ENCODE results near the gene PDLIM4.

PDLIM4 gene

DNA sequence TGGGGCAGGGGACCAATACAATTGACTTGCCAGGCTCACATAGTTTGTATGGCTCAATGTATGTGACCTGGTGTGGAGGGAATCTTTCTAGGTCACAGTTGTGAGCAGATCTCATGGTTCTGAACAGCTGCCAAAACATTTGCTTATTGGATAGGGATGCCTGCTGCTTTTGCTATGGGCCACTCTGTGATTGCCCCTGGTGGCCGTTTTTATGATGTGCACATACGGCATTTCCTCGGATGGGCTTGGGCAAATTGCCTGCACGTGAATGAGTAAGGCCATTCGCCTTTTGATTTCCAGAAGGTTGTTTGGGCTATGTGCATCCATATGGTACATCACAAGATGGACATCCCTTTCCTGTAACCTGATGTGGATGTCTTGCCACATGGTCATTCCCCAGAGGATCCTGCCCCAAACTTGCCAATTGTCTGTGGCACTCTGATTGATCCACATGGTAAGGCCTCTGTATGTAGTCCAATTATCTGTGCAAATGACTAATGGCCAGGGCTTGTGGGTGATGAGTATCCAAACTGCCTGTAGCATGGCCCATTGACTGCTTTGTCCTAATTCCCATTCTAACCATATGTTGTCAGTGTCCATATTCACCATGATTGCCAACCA lies 26.0 kb downstream of the PDLIM4 start:
- DNase-seq (ENCODE audit: low spot score), result peak; percentile 70

DNA sequence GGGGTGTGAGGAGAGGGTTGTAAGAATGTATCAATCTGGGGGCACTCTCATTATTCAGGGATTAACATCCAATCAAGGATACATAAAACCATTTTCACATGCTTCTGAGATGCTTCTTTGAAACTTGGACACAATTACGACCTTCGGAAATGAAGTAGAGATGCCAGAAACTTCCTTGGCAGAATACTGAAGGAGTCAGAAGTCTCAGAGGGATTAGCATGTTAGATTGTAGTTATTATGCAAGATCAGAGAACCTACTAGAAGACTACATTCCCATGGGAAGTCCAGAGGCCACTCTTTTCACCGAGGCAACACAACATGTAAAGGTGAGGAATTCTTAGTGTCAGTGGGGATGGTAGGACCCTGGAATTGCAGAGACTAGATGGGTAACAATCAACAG lies 31.6 kb downstream of the PDLIM4 start:
- no peak for DNase-seq (ENCODE audit: low spot score)

DNA sequence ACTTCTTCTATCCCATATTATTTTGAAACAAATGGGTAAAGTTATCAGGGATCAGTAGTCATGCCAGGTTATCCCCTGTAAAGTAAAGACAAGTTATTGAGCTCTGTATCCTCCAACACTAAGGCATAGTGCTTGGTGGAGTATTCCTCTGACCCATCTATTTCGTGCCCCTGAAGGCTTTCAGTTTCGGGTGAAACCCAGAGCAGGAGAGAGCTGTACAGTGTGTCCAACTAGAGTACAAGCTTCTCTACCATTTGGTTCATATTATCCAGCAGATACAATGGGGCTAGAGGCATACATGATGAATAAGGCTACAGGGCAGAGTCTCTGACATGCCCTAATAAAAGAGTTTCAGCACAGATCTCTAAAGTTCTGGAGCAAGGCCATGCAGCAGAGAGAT lies 33.5 kb downstream of the PDLIM4 start:
- DNase-seq (ENCODE audit: low spot score), result no peak

DNA sequence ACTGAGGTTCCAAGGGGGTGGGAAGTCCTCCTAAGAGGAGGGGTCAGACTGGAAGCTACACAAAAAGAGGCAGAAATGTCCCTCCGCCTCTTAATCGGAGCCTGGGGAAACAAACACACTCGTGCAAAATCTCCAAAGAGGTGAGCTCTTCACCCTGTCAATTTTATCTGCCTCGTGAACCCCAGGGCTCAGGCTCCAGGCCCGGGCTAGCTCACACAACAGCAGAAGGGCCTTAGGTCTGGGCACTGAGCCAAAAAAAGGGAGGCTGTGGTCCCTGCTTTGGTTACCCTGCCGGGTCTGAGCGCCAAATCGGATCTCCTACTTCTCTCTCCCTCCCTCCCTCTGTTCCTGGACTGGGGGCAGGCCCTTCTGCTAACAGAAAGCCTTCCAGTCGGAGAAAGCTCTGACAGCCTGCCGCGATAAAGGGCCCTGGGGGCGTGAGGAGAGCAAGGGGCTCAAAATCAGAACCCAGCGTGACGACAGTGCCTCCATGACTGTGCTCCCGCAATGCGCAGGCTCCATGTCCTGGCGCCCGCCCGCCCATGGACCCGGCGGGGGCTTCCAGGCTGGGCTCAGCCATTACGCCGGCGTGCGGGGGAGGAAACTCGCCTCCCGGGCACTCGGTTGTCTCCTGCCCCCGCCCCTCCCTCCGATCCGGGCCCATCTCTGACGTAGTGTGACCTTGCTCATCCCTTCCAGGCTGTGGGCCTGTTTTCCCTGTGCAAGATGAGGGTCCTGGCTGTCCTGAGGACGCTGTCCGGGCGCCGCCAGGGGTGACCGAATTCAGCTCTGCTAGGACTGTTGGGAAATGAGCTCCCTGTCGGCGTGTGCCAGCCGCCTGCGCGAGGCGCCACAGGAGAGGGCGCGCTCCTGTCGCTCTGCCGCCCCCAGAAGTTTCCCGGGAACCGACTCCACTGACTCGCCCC lies 35.8 kb downstream of the PDLIM4 start:
- peak; percentile 84 for DNase-seq (ENCODE audit: low spot score)

DNA sequence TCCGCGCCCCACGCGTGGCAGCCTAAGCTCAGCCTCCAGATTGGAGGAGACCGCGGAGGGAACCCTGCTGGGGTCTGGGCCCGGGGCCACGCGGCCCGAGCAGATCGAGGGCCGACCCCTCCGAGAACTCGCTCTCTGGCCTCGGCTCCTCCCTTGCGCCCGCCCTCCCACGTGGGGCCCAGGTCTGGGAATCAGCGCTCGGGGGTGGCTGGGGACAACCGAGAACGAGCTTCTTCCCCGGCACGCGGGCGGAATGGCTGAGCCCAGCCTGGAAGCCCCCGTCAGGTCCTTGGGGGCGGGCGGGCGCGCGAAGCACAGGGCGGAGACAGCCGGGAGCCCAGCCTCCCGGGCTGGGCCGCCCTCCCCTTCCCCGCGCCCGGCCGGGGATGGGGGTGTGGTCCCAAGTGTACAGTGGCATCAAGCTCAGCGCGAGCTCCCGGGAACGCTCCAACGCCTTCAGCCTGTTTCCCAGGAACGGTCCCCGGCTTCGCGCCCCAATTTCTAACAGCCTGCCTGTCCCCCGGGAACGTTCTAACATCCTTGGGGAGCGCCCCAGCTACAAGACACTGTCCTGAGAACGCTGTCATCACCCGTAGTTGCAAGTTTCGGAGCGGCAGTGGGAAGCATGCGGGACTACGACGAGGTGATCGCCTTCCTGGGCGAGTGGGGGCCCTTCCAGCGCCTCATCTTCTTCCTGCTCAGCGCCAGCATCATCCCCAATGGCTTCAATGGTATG lies 36.7 kb downstream of the PDLIM4 start, which contains the start of gene SLC22A4:
TSS of gene SLC22A4 (plus strand) at position 403 of the 736 bp plus-strand sequence. CDS start at position 626, 223 bp downstream.
- DNase-seq (ENCODE audit: low spot score), result peak; percentile 92

DNA sequence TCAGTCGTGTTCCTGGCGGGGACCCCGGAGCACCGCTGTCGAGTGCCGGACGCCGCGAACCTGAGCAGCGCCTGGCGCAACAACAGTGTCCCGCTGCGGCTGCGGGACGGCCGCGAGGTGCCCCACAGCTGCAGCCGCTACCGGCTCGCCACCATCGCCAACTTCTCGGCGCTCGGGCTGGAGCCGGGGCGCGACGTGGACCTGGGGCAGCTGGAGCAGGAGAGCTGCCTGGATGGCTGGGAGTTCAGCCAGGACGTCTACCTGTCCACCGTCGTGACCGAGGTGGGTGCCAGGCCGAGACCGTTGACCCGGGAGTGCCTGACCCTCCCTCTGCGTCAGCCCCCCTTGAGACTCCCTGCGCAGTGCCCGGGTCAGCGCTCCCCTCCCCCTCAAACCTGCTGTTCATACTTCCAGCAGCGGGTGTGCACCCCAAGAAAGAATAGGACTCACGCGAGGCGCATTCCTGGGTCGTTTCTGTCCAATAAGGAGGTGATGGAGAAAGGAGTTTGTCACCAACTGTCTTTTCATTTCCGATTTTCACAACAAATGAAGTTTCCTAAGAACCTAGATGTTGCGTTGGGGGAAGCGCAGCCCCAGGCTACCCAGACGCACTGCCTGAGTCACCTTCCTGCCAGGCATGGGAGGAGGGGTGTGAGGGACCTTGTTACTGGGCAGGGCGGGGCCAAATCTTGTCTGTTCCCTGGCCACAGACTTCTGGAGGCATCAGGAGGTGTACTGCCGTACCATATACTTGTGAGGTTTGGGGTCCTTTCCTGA lies 37.4 kb downstream of the PDLIM4 start:
- DNase-seq (ENCODE audit: low spot score), result peak; percentile 87

DNA sequence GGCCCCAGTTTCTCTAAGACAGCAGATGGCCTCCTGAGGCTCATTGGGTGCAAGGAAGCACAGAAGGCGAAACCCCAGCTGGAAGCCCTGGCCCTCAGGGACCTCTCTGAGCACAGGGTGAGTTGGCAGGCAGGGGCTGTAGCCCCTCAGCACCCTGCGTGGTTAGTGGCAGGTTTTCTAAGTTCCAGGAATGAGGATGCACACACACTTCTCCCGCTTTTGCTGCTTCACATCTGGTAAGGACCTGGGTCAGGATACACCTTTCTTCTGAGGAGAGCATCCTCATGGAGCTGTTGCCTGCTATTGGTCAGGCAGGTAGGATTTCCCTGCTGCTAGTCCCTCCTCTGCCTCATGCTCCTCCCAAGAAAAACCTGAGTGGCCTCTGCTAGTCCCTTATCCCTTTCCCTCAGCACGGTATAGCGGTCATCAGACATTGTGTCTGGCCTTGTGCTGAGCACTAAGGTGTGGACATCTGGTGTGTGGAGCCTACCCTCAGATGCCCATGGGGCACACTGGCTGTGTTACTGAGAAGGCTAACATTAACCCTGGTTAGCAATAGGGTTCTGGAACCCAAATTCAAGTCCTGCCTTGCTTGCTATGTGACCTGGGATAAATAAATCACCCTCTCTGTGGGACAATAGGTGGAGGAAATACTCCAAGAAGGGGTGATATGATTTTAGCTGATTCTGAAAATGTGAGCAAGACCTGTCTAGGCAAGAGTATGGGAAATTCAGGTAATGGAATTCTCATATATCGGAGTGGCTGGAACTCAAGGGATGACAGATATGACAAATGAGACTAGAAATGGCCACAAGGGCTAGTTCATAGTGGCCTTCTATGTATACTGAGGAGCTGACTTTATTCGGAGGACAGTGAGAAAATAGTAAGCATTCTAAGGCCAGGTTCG lies 38.3 kb downstream of the PDLIM4 start:
- DNase-seq (ENCODE audit: low spot score), result no peak

DNA sequence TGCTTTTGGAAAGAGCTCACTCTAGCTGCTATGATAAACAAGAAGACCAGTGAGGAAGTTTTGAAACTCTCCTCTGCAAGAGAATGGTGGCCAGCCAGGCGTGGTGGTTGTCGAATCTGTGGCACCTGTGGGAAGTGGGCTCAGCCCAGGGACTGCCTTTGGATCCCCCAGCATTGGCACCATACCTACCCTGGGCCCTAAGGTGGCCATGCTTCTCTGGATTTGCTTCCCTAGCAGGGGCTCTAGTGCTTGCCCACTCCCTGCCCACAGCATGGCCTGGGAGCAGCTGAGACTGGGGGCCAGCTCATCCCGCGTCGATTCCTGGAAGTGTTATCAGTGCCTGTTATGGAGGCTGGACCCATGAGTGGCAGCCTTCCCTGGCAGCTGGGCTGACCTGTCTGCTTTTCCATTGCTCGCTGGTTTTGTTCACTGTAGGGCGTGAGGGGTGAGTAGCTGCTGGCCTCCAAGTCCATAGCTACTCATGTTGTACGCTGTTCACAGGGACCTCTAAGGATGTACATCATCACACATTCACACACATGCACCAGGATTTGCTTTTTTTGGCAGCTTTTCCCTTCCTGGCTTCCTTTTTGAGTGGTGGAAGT lies 39.0 kb downstream of the PDLIM4 start:
- DNase-seq (ENCODE audit: low spot score), result no peak

DNA sequence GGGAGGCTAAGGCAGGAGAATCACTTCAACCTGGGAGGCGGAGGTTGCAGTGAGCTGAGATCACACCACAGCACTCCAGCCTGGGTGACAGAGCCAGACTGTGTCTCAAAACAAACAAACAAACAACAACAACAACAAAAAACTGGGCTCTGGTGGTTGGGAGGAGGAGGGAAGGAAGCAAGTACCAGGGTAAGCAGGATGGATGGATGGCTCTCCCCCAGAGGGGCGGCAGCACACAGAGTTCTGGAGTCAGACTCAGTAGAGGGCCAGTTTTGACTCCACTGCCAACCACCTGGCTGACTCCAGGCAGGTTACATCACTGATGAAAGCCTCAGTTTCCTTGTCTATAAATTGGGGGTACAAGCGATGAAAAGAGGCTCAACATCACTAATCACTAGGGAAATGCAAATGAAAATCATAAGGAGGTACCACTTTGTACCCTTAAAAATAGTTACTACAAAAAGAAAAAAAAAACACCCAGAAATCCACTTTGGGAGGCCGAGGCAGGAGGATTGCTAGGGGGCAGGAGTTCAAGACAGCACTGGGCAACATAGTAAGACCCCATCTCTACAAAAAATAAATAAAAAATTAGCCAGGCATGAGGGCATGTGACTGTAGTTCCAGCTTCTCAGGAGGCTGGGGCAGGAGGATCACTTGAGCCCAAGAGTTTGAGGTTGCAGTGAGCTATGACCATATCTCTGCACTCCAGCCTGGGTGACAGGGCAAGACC lies 39.9 kb downstream of the PDLIM4 start:
- no peak for DNase-seq (ENCODE audit: low spot score)

DNA sequence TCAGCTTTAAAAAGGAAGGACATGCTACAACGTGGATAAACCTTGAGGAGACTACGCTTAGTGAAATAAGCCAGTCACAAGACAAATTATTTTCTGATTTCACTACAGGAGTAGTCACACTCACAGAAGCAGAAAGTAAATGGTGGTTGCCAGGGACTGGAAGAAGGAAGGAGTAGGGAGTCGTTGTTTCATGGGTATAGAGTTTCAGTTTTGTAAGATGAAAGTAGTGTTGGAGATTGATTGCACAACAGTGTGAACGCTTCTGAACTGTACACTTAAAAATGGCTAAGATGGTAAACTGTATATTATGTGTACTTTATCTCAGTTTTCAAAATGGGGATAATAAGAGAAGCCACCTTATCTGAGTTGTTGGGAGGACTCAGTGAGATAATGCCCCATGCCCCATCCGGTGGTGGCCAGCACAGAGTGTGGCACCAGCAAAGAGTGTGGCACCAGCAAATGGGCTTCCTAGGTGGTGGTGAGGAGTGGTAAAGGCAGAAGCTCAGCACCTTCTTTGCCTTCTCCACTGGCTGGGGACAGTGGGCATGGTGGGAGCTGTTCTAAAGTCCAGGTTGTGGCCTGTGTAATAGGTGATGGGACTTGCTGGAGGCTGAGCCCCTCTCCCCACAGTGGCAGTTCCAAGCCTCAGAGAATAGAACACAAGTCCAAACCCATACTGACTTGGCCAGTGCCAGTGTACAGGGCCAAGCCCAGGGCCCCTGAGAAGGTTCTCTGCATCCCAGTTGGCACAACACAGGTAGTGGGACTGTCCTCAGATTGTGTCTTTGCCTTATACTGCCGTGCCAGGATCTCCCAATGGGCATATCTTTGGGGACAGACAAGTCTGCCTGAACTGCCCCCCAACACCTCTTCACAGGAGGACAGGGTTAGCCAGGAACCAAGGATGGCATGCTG lies 41.1 kb downstream of the PDLIM4 start:
- DNase-seq (ENCODE audit: low spot score), result no peak

DNA sequence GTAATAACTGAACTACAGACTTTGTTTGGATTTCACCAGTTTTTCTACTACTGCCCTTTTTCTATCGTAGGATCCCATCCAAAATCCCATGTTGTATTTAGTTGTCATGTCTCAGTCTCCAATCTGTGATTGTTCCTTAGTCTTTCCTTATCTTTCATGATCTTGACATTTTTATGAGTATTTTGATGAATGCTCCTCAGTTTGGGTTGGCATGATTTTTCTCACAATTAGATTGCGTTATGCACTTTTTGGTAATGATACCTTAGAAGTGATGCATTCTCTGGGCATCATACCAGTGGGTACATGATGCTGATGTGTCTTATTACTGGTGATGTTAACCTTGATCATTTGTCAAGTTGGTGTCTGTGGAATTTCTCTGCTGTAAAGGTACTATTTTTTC lies 42.4 kb downstream of the PDLIM4 start:
- no peak for DNase-seq (ENCODE audit: low spot score)

DNA sequence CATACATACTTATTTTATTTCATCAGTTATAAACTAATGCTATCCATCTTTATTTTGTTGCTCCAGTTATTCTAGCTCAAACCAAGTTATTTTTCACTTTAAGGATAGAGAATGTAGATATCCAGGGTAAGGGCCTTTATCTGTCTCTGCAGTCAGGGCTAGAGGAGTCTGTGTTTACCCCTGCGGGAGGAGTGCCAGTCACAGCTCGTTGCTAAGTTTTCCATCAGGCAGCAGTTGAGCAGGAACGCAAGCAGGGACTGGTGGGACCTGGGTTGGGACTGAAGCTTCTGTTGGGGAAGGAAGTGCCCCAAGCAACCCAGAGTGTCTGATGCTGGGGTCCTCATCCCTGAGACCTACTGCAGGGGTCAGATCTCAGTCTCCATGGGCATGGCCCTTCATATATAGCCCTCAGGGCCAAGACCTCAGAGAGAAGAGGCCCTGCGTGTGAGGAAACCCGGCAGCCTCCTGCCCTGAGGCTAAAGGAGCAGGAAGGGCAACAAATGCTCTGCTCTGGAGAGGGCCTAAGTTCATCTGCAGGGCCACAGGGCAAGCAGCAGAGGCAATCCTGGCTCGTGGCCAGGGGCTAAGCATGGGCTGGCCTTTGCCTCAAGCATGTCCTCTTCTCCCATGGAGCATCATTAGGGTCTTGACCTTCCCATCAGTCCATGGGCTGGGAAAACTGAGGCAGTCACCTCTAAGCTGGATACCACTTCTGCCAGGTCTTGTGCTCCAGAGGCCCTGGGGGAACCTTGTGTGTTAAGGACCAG lies 43.3 kb downstream of the PDLIM4 start:
- no peak for DNase-seq (ENCODE audit: low spot score)

DNA sequence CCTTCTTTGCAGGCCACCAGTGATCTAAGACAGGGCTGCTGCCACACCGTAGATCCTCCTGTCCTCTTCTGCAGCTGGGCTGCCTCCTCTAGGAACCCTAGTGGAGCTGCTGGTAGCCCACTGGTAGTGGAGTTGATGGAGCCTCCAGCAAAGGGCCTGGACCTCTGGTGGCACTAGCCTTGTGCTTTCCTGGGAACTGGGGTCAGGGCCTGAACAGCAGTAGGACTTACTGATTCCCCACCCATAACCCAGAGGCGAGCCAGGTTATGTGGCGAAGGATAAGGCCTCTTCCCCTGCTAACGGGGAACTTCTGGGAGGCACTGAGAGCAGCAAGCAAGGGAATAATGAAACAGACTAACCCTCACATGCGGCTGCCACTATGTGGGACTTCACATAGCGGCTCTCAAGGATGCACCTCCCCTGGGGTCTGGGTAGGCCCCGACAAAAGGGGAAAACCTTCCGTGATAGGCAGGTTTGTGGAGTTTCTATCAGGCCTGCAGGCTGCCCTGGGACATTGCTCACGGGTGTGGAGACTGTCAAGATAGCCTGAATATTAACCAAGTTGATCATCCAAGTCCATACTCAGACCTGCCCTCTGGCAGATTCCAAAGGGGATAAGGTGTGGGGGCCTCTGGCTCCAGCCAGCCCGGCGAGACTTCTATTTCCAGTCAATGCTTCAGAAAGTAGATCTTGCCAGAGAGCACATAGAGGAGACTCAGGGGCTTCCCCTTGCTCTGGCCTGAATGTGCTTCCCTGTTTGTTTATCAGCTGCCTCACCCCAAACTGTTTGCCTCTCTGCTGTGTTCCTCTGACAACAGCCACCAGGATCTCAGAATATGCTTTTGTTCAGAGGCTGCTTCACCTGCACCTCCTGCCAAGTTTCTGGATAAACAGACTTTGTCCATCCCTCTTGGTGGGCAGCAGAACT lies 44.1 kb downstream of the PDLIM4 start:
- DNase-seq (ENCODE audit: low spot score), result peak; percentile 31

DNA sequence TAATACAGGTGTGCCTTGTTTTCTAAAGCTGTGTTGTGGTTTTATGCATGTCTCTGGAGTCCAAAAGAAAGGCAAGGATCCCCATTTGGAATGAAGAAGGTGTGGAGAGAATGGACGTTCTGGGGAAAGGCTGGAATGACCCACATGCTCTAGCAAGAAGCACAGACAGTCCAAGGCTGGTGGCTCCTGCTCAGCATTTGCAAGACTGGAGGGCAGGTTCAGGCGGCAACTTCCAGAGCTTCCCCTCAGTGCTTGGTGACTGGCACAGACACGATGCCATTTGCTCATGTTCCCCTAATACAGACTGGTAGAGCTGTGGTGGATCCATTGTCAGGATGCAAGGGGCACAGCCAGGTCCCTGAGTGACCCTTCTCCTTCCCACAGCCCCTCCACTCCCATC lies 44.9 kb downstream of the PDLIM4 start:
- no peak for DNase-seq (ENCODE audit: low spot score)

DNA sequence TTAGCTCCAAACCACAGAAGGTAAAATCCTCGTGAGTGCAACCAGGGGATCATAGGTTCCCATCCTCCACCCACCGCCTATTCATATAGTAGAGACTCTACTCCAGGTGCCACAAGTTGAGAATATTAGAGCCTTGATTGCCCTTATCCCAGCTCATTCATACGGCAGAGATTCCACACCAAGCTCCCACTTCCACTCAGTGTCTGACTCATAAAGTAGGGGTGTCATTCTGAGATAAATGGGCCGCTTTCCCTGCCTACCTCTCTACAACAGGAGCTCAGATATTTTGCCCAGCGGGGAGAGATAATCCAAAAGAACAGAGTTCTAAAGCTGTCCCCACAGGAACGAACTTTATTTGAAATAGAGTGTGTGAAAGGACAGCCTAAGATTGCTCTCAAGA lies 46.1 kb downstream of the PDLIM4 start:
- no peak for DNase-seq (ENCODE audit: low spot score)

DNA sequence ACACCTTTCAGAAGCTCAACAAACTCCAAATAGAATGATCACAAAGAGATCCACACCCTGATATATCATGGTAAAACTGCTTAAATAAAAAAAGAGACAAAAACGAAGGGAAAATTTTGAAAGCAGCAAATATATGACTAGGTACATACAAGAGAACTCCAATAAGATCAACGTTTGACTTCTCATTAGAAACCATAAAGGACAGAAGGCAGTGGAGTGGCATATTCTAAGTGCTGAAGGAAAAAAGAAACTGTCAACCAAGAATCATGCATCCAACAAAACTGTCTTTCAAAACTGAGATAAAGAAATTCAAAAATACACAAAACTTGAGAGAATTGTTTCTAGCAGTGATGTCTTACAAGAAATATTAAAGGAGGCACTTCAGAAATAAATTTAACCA lies 47.9 kb downstream of the PDLIM4 start:
- DNase-seq (ENCODE audit: low spot score), result no peak

DNA sequence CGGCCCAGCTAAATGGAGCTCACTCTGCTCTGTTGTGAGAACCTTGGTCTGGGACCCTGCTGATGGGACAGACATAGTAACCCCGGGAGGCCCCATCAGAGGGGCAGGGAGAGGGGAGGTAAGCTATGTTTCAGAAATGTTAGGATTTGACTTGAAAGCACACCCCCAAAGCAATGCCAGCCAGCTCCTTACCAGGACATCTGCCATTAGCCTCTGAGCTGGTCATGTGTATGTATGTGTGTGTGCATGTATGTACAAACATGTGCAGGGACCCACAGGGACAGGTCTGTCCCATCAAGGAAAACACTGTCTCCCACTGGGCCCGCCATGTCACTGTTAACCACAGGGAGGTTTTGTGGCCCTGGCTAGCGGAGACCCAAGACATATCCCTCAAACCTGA lies 51.2 kb downstream of the PDLIM4 start:
- DNase-seq (ENCODE audit: low spot score), result no peak
